Purkinje cell (primary cell): ENCODE results near the gene PNKD. TPM values are rescaled to one million over a fixed set of nuclear protein-coding genes. Genes with fewer than 3 reads are reported as not detected.

ENCODE experiments used
- polyA plus RNA-seq: library from polyadenylated mRNA; unstranded; fragments of >200 nt; fragmentation: Nextera tagmentation; gene quantifications from 2 replicates; pipeline ENCODE4 v1.2.1, GENCODE V29; 2014

Gene PNKD
- 64.9 and 85.9 TPM in 2 replicates for polyA plus RNA-seq

GRCh38 chr2:218269900-218270720 is at the start of gene PNKD, which contains the start of gene AAMP:
Gene PNKD (plus strand): TSS chr2:218270519. CDS start chr2:218270536, 17 bp downstream.
Gene AAMP (minus strand): TSS chr2:218270137. CDS start chr2:218270086, 51 bp downstream.

GRCh38 chr2:218260742-218261422 is 9.4 kb upstream of the PNKD start, which contains the start of gene GPBAR1:
Gene GPBAR1 (plus strand): TSS chr2:218261015. CDS start chr2:218262725, 1,710 bp downstream.

GRCh38 chr2:218292048-218293014 is 22.0 kb downstream of the PNKD start, which contains the start of gene TMBIM1:
Gene TMBIM1 (minus strand): TSS chr2:218292503. CDS start chr2:218282141, 10,362 bp downstream.

GRCh38 chr2:218381916-218382366 is 111.6 kb downstream of the PNKD start, which contains the start of gene SLC11A1:
Gene SLC11A1 (plus strand): TSS chr2:218382273. CDS start chr2:218382369, 96 bp downstream.

Other genes starting within 250 kb of the PNKD start
- not detected in 2 replicates for gene RUFY4, start 201.3 kb upstream of the PNKD start, polyA plus RNA-seq
- not detected in 2 replicates for gene CXCR2, start 144.5 kb upstream of the PNKD start, polyA plus RNA-seq
- gene CXCR1, start 103.6 kb upstream of the PNKD start, polyA plus RNA-seq: not detected in 2 replicates
- gene ARPC2, start 53.3 kb upstream of the PNKD start, polyA plus RNA-seq: 196 and 197 TPM in 2 replicates
- gene GPBAR1, start 9.5 kb upstream of the PNKD start, polyA plus RNA-seq: not detected in 2 replicates
- gene AAMP, start 382 bp upstream of the PNKD start, polyA plus RNA-seq: 11.2 and 13.6 TPM in 2 replicates
- gene TMBIM1, start 22.0 kb downstream of the PNKD start, polyA plus RNA-seq: 0.97 and 3.5 TPM in 2 replicates
- not detected in 2 replicates for gene CATIP, start 86.3 kb downstream of the PNKD start, polyA plus RNA-seq
- not detected in 2 replicates for gene SLC11A1, start 111.8 kb downstream of the PNKD start, polyA plus RNA-seq
- 0.30 and 1.3 TPM in 2 replicates for gene CTDSP1, start 129.3 kb downstream of the PNKD start, polyA plus RNA-seq
- not detected in 2 replicates for gene VIL1, start 148.6 kb downstream of the PNKD start, polyA plus RNA-seq